HG03460 (cell line): ENCODE results near the gene MRPL52.
"Not testable (repeated sequence)": the region's sequence is repeated elsewhere in the genome, so short reads cannot be mapped to it uniquely, and the experiment has no call there.

ENCODE experiments used
- ATAC-seq: cut with Tn5 transposase; IDR thresholded peaks from one replicate; pipeline ENCODE4 v1.9.1; 2021; ENCODE audit not compliant: unreplicated experiment

Gene MRPL52

GRCh38 chr14:22837750-22838538, 8.3 kb downstream of the MRPL52 start:
- ATAC-seq: no peak

GRCh38 chr14:22838631-22839041, 8.9 kb downstream of the MRPL52 start:
- ATAC-seq: no peak

GRCh38 chr14:22839159-22839779, 9.6 kb downstream of the MRPL52 start:
- no peak for ATAC-seq

- ATAC-seq: no peak
These were observed 11.6 kb downstream of the MRPL52 start for GRCh38 chr14:22841311-22841710.

GRCh38 chr14:22841769-22842168, 12.1 kb downstream of the MRPL52 start:
- no peak for ATAC-seq

GRCh38 chr14:22842211-22843122, 12.8 kb downstream of the MRPL52 start:
- ATAC-seq: no peak

GRCh38 chr14:22843123-22843925, 13.6 kb downstream of the MRPL52 start:
- ATAC-seq: no peak

GRCh38 chr14:22844221-22845102, 14.8 kb downstream of the MRPL52 start:
- ATAC-seq: no peak

DNA sequence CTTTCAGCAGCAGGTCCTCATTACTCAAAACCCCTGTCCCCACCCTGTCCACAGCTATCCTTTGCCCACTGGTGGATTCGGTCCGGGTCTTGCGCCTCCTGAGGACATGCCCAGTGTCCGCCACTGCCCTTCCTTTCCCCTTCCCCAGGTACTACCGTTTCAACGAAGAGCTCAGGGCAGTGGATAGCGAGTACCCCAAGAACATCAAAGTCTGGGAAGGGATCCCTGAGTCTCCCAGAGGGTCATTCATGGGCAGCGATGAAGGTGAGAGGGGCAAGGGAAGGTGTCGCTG, 15.4 kb downstream of the MRPL52 start:
- ATAC-seq: no peak

DNA sequence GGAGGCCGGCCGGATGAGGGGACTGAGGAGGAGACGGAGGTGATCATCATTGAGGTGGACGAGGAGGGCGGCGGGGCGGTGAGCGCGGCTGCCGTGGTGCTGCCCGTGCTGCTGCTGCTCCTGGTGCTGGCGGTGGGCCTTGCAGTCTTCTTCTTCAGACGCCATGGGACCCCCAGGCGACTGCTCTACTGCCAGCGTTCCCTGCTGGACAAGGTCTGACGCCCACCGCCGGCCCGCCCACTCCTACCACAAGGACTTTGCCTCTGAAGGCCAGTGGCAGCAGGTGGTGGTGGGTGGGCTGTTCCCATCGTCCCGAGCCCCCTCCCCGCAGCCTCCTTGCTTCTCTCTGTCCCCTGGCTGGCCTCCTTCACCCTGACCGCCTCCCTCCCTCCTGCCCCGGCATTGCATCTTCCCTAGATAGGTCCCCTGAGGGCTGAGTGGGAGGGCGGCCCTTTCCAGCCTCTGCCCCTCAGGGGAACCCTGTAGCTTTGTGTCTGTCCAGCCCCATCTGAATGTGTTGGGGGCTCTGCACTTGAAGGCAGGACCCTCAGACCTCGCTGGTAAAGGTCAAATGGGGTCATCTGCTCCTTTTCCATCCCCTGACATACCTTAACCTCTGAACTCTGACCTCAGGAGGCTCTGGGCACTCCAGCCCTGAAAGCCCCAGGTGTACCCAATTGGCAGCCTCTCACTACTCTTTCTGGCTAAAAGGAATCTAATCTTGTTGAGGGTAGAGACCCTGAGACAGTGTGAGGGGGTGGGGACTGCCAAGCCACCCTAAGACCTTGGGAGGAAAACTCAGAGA, 16.3 kb downstream of the MRPL52 start:
- no peak for ATAC-seq

GRCh38 chr14:22846811-22847307, 17.2 kb downstream of the MRPL52 start:
- ATAC-seq: no peak

DNA sequence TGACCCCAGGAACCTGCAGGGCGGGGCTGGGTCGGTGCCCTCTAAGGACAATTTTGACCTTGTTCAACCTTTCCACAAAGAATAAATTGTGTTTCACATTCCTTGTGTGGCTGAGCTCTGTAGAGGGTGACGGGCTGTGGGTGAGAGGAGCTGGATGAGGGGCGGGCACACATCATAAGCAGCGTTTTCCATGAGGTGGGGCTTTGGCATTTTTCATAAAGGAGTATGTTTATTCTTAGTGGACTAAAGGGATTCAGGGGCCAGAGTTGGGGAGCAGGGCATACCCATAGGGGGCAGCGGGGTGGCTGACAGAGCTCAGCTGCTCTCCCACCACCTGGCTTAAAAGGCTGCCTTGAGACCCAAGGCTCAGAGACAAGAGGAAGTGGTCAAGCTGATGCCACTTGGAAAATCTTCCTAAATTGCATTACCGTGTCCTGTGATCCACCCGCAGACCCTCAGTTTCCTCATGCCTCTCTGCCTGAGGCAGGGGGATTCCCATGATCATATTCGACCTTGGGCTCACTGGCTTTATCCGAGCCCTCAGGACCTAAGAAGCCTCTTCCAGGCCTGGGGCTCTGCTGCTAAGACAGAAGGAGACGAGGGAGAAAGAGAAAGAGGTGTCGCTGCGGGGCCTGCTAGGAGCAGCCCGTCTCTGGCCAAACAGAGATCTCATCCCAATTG, 18.1 kb downstream of the MRPL52 start:
- ATAC-seq: no peak

GRCh38 chr14:22848351-22849164, 18.9 kb downstream of the MRPL52 start:
- no peak for ATAC-seq

DNA sequence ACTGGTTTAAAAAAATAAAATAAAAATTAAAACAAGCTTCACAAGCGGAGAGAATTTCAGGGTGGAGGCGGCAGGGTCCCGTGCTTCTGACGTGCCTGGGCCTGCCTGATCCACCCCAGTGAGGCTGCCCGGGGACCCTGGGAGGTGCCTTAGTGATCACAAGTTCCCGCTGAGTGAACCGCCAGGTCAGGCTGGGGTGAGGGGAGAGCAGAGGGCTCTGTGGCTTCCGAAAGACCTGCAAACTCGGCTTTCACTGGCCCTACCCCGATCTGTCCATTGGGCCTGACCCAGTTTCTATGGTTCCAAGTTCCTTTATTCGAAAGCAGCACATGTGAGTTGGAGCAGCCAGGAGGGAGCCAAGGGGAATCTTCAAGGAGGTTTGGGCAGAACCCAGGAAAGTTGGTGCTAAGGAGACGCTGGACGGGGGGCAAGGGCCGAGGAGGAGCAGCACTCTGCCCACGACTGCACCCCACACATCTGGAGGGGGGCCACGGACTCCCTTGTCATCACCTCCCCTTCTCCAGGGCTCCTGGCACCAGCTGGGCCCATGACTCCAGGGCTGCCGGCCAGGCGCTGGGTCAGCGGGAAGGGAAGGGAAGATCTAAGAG, 19.6 kb downstream of the MRPL52 start:
- ATAC-seq: no peak

GRCh38 chr14:22850944-22851764, 21.5 kb downstream of the MRPL52 start:
- no peak for ATAC-seq

- ATAC-seq: not testable (repeated sequence)
These were observed 22.5 kb downstream of the MRPL52 start for GRCh38 chr14:22852178-22852577.
